ENCODE results near the gene NTRK3.

NTRK3 gene

GRCh38 chr15:87827131-87827530, 429.4 kb downstream of the NTRK3 start:
- DNase-seq (ENCODE audit: low read depth in 3 of 3), result no peak

GRCh38 chr15:87826119-87826747, 430.3 kb downstream of the NTRK3 start:
- no peak for DNase-seq (ENCODE audit: low read depth in 3 of 3)

- DNase-seq (ENCODE audit: low read depth in 3 of 3), result no peak
Measured at GRCh38 chr15:87818756-87819155, 437.8 kb downstream of the NTRK3 start.

- no peak for DNase-seq (ENCODE audit: low read depth in 3 of 3)
Measured at GRCh38 chr15:87817553-87817952, 439.0 kb downstream of the NTRK3 start.

GRCh38 chr15:87816811-87817210, 439.7 kb downstream of the NTRK3 start:
- no peak for DNase-seq (ENCODE audit: low read depth in 3 of 3)

- no peak for DNase-seq (ENCODE audit: low read depth in 3 of 3)
Measured at GRCh38 chr15:87816016-87816415, 440.5 kb downstream of the NTRK3 start.
